WTC11 (cell line): ENCODE measurements around the gene GPRC5C. TPM values are rescaled to one million over a fixed set of nuclear protein-coding genes. Genes with fewer than 3 reads are reported as not detected.

Source experiments
- ATAC-seq: fragments of 200-7000 bp; cut with Tn5 transposase; 2 replicates; pipeline ENCODE4 v1.10.0; 2021; ENCODE audit warnings: mild to moderate bottlenecking, moderate library complexity
- CTCF ChIA-PET: fragments of 300-600 bp; sonication (Branson Sonifier 250); formaldehyde crosslinking; loops from one replicate; lab custom pipeline; 2021; ENCODE audit warnings: antibody characterized with exemption; lab: Charles Lee
- POLR2A ChIA-PET: fragments of 350-600 bp; sonication (Branson Sonifier 250); formaldehyde crosslinking; loops from one replicate; lab custom pipeline; 2021; ENCODE audit warnings: antibody characterized with exemption; lab: Charles Lee
- DNase-seq: peaks from one replicate; pipeline ENCODE4 v3.0.0; 2021; ENCODE audit warnings: low spot score
- H3K27ac Mint-ChIP-seq: 2 replicates; pipeline ENCODE4 v1.8.0; 2021; ENCODE audit warnings: mixed read lengths
- H3K27me3 Mint-ChIP-seq: 2 replicates; pipeline ENCODE4 v1.8.0; 2021; ENCODE audit warnings: low read depth, mild to moderate bottlenecking, moderate library complexity, mixed read lengths
- H3K36me3 Mint-ChIP-seq: 2 replicates; pipeline ENCODE4 v1.8.0; 2021; ENCODE audit warnings: mixed read lengths
- H3K4me1 Mint-ChIP-seq: 2 replicates; pipeline ENCODE4 v1.8.0; 2022; ENCODE audit warnings: mixed read lengths
- H3K4me3 Mint-ChIP-seq: 2 replicates; pipeline ENCODE4 v1.8.0; 2021; ENCODE audit warnings: mild to moderate bottlenecking, moderate library complexity, mixed read lengths
- H3K9me3 Mint-ChIP-seq: 2 replicates; pipeline ENCODE4 v1.8.0; 2021; ENCODE audit warnings: mixed read lengths
- CBFB ChIP-seq: sonication (generic); formaldehyde crosslinking; IDR thresholded peaks from 2 replicates; pipeline ENCODE4 v1.8.1; 2022; ENCODE audit warnings: mild to moderate bottlenecking, low read depth, missing genetic modification reagents
- CREB1 ChIP-seq: sonication (generic); formaldehyde crosslinking; IDR thresholded peaks from 2 replicates; pipeline ENCODE4 v1.8.0; 2023; ENCODE audit warnings: mild to moderate bottlenecking, missing genetic modification reagents
- ELF4 ChIP-seq: sonication (generic); formaldehyde crosslinking; IDR thresholded peaks from 2 replicates; pipeline ENCODE4 v1.8.1; 2022; ENCODE audit warnings: low read depth, mild to moderate bottlenecking, moderate library complexity, missing genetic modification reagents
- ESRRA ChIP-seq: sonication (generic); formaldehyde crosslinking; IDR thresholded peaks from 2 replicates; pipeline ENCODE4 v1.8.1; 2022; ENCODE audit warnings: mild to moderate bottlenecking, missing genetic modification reagents, borderline replicate concordance
- FOXJ3 ChIP-seq: sonication (generic); formaldehyde crosslinking; IDR thresholded peaks from 2 replicates; pipeline ENCODE4 v1.9.0; 2021; ENCODE audit warnings: missing genetic modification reagents, mild to moderate bottlenecking, borderline replicate concordance
- IRF2 ChIP-seq: sonication (generic); formaldehyde crosslinking; IDR thresholded peaks from 2 replicates; pipeline ENCODE4 v1.8.0; 2022; ENCODE audit warnings: low read depth, missing genetic modification reagents, borderline replicate concordance
- MYBL2 ChIP-seq: sonication (generic); formaldehyde crosslinking; IDR thresholded peaks from 2 replicates; pipeline ENCODE4 v1.8.1; 2023; ENCODE audit warnings: mild to moderate bottlenecking, moderate library complexity, missing genetic modification reagents
- NFYB ChIP-seq: sonication (generic); formaldehyde crosslinking; conservative IDR thresholded peaks from 2 replicates; pipeline ENCODE4 v1.8.0; 2022; ENCODE audit warnings: low read depth, missing genetic modification reagents
- NR1H2 ChIP-seq: sonication (generic); formaldehyde crosslinking; IDR thresholded peaks from 2 replicates; pipeline ENCODE4 v1.9.0; 2021; ENCODE audit warnings: mild to moderate bottlenecking, moderate library complexity, missing genetic modification reagents
- NR2C2 ChIP-seq: sonication (generic); formaldehyde crosslinking; IDR thresholded peaks from 2 replicates; pipeline ENCODE4 v1.8.0; 2022; ENCODE audit warnings: mild to moderate bottlenecking, missing genetic modification reagents
- OVOL2 ChIP-seq: fragments of 250-450 bp; sonication (Bioruptor Pico); IDR thresholded peaks from 2 replicates; pipeline ENCODE4 v1.9.0; 2021; ENCODE audit warnings: mild to moderate bottlenecking, borderline replicate concordance
- RELA ChIP-seq: sonication (generic); formaldehyde crosslinking; IDR thresholded peaks from 2 replicates; pipeline ENCODE4 v1.8.1; 2022; ENCODE audit warnings: missing genetic modification reagents, mild to moderate bottlenecking, borderline replicate concordance
- SMAD3 ChIP-seq: sonication (generic); formaldehyde crosslinking; IDR thresholded peaks from 2 replicates; pipeline ENCODE4 v1.8.0; 2022; ENCODE audit warnings: missing genetic modification reagents, mild to moderate bottlenecking, borderline replicate concordance
- SOX15 ChIP-seq: fragments of 250-450 bp; sonication (Bioruptor Pico); IDR thresholded peaks from 2 replicates; pipeline ENCODE4 v1.9.0; 2021; ENCODE audit warnings: mild to moderate bottlenecking
- TEAD1 ChIP-seq: sonication (generic); formaldehyde crosslinking; IDR thresholded peaks from 2 replicates; pipeline ENCODE4 v1.8.0; 2022; ENCODE audit warnings: mild to moderate bottlenecking, missing genetic modification reagents
- TP53 ChIP-seq: sonication (generic); formaldehyde crosslinking; IDR thresholded peaks from 2 replicates; pipeline ENCODE4 v1.8.1; 2023; ENCODE audit warnings: mild to moderate bottlenecking, missing genetic modification reagents
- ZNF138 ChIP-seq: sonication (generic); formaldehyde crosslinking; conservative IDR thresholded peaks from 2 replicates; pipeline ENCODE4 v1.8.1; 2022; ENCODE audit warnings: mild to moderate bottlenecking, moderate library complexity, missing genetic modification reagents
- ZNF396 ChIP-seq: fragments of 250-450 bp; sonication (Bioruptor Pico); IDR thresholded peaks from 2 replicates; pipeline ENCODE4 v1.8.0; 2021; ENCODE audit warnings: mild to moderate bottlenecking, moderate library complexity, borderline replicate concordance
- total RNA-seq: library from RNA; stranded (reverse); gene quantifications from 3 replicates; pipeline ENCODE4 v1.2.3, GENCODE V29; 2021
- TF ChIP-seq, protein P1 (sequence below): sonication (generic); formaldehyde crosslinking; IDR thresholded peaks from 2 replicates; pipeline ENCODE4 v1.8.0; 2022; ENCODE audit warnings: mild to moderate bottlenecking, missing genetic modification reagents
- TF ChIP-seq, protein P2 (sequence below): sonication (generic); formaldehyde crosslinking; IDR thresholded peaks from 2 replicates; pipeline ENCODE4 v1.8.0; 2022; ENCODE audit warnings: mild to moderate bottlenecking, missing genetic modification reagents
- TF ChIP-seq, protein P3 (sequence below): sonication (generic); formaldehyde crosslinking; IDR thresholded peaks from 2 replicates; pipeline ENCODE4 v1.8.0; 2022; ENCODE audit warnings: mild to moderate bottlenecking, missing genetic modification reagents
- TF ChIP-seq, protein P4 (sequence below): sonication (generic); formaldehyde crosslinking; IDR thresholded peaks from 2 replicates; pipeline ENCODE4 v1.8.1; 2023; ENCODE audit warnings: mild to moderate bottlenecking, missing genetic modification reagents, moderate library complexity
- TF ChIP-seq, protein P5 (sequence below): fragments of 250-450 bp; sonication (Bioruptor Pico); IDR thresholded peaks from 2 replicates; pipeline ENCODE4 v1.9.0; 2021; ENCODE audit warnings: moderate library complexity, mild to moderate bottlenecking, inconsistent platforms, borderline replicate concordance
- TF ChIP-seq, protein P6 (sequence below): sonication (generic); formaldehyde crosslinking; IDR thresholded peaks from 2 replicates; pipeline ENCODE4 v1.8.1; 2023; ENCODE audit warnings: mild to moderate bottlenecking, missing genetic modification reagents
- TF ChIP-seq, protein P7 (sequence below): sonication (generic); formaldehyde crosslinking; IDR thresholded peaks from 2 replicates; pipeline ENCODE4 v1.8.1; 2022; ENCODE audit warnings: low read depth, missing genetic modification reagents, borderline replicate concordance
- TF ChIP-seq, protein P8 (sequence below): sonication (generic); formaldehyde crosslinking; IDR thresholded peaks from 2 replicates; pipeline ENCODE4 v1.8.1; 2023; ENCODE audit warnings: mild to moderate bottlenecking, missing genetic modification reagents, borderline replicate concordance

GPRC5C gene
- total RNA-seq, 1 experiment from 2014 or later: 19.6 TPM

DNA sequence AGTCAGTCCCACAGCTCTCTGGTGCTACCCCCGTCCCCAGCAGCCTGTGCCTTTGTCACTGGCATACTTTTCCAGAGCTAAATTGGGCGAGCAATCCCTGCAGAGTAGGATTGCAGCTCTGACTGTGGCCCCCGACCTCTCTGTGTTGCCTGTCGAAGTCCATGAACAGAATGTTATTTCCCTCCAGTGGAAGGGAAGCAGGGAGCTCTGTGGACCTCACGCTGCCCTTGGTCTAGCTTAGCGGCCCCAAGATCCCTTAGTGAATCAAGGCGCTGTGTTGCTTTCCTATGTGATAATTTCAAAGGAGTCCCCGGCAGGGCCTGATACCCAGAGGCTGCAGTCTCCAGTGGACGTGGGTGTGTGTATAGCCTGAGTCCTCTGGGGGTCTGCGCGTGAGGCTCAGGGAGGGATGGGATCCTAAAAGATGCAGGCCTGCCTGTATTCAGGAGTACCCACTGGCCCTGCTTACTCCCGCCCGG is 19.1 kb downstream of the GPRC5C start:
- Mint-ChIP-seq H3K36me3 (no peaks in the 10 kb centered on the region), H3K27me3 (peaks cover 25% of the 10 kb centered on the region), H3K4me1 (peaks cover 33% of the 10 kb centered on the region), H3K27ac (no peak overlapping the region), H3K4me3 (no peak overlapping the region), H3K9me3 (no peaks in the 10 kb centered on the region)
- CTCF ChIA-PET: interaction anchor here (0.5 to 9.1 kb wide), 5 partner anchors 15 to 247 kb away, joined by 3 to 151 read pairs (median 3); no protein-coding TSS in a partner anchor
- POLR2A ChIA-PET: interaction anchor here (0.6 kb wide), 1 partner anchor 32 kb away, joined by 8 read pairs; no protein-coding TSS in a partner anchor
- DNase-seq (no peak), ATAC-seq (no peak)
- TF ChIP-seq, protein P1, sequence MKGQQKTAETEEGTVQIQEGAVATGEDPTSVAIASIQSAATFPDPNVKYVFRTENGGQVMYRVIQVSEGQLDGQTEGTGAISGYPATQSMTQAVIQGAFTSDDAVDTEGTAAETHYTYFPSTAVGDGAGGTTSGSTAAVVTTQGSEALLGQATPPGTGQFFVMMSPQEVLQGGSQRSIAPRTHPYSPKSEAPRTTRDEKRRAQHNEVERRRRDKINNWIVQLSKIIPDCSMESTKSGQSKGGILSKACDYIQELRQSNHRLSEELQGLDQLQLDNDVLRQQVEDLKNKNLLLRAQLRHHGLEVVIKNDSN: no peak
- TF ChIP-seq OVOL2 (CRISPR knock-in tag): no peak
- TF ChIP-seq FOXJ3 (CRISPR knock-in tag): no peak
- no peak for TF ChIP-seq MYBL2 (CRISPR knock-in tag)
- no peak for TF ChIP-seq IRF2
- TF ChIP-seq RELA: no peak
- no peak for TF ChIP-seq CREB1
- TF ChIP-seq, protein P2, sequence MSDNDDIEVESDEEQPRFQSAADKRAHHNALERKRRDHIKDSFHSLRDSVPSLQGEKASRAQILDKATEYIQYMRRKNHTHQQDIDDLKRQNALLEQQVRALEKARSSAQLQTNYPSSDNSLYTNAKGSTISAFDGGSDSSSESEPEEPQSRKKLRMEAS (CRISPR knock-in tag): no peak
- TF ChIP-seq SOX15 (CRISPR knock-in tag): no peak
- TF ChIP-seq, protein P3, sequence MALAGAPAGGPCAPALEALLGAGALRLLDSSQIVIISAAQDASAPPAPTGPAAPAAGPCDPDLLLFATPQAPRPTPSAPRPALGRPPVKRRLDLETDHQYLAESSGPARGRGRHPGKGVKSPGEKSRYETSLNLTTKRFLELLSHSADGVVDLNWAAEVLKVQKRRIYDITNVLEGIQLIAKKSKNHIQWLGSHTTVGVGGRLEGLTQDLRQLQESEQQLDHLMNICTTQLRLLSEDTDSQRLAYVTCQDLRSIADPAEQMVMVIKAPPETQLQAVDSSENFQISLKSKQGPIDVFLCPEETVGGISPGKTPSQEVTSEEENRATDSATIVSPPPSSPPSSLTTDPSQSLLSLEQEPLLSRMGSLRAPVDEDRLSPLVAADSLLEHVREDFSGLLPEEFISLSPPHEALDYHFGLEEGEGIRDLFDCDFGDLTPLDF: no peak
- TF ChIP-seq ZNF138 (CRISPR knock-in tag): no peak
- TF ChIP-seq NR1H2 (CRISPR knock-in tag): no peak
- no peak for TF ChIP-seq SMAD3 (CRISPR knock-in tag)
- TF ChIP-seq TP53: no peak

DNA sequence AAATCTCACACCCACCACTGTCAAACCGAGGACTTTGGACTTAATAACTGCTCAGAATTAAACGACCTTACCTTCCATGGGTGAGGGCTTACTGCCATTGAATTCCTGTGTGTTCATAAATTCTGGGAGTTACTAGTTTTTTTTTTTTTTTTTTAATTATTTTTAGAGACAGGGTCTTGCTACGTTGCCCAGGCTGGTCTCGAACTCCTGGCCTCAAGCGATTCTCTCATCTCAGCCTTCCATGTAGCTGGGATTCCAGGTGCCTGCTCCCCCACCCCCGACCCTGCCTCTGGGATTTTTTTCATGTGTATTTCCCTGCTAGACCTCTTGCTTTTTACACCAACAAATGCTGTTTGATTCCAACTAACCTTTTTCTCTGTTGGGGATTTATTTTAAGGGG is 19.7 kb downstream of the GPRC5C start:
- peaks cover 25% of the 10 kb centered on the region for H3K27me3 Mint-ChIP-seq
- CTCF ChIA-PET: interaction anchor here (0.7 to 9.1 kb wide), 6 partner anchors 15 to 247 kb away, joined by 3 to 151 read pairs (median 11); partner anchors contain the start of genes BTBD17 and CD300H
- POLR2A ChIA-PET: interaction anchor here (0.7 to 0.8 kb wide), 2 partner anchors 32 to 45 kb away, joined by 3 read pairs; no protein-coding TSS in a partner anchor
- TF ChIP-seq, protein P4, sequence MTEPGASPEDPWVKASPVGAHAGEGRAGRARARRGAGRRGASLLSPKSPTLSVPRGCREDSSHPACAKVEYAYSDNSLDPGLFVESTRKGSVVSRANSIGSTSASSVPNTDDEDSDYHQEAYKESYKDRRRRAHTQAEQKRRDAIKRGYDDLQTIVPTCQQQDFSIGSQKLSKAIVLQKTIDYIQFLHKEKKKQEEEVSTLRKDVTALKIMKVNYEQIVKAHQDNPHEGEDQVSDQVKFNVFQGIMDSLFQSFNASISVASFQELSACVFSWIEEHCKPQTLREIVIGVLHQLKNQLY (CRISPR knock-in tag): no peak
- TF ChIP-seq RELA (no peak), NR1H2 (CRISPR knock-in tag) (no peak), ESRRA (CRISPR knock-in tag) (no peak), CBFB (no peak), NR2C2 (CRISPR knock-in tag) (no peak), TEAD1 (CRISPR knock-in tag) (no peak), ELF4 (CRISPR knock-in tag) (no peak), ZNF396 (CRISPR knock-in tag) (no peak), NFYB (no peak)
- TF ChIP-seq, protein P5, sequence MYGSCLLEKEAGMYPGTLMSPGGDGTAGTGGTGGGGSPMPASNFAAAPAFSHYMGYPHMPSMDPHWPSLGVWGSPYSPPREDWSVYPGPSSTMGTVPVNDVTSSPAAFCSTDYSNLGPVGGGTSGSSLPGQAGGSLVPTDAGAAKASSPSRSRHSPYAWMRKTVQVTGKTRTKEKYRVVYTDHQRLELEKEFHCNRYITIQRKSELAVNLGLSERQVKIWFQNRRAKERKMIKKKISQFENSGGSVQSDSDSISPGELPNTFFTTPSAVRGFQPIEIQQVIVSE (CRISPR knock-in tag): no peak
- TF ChIP-seq, protein P6, sequence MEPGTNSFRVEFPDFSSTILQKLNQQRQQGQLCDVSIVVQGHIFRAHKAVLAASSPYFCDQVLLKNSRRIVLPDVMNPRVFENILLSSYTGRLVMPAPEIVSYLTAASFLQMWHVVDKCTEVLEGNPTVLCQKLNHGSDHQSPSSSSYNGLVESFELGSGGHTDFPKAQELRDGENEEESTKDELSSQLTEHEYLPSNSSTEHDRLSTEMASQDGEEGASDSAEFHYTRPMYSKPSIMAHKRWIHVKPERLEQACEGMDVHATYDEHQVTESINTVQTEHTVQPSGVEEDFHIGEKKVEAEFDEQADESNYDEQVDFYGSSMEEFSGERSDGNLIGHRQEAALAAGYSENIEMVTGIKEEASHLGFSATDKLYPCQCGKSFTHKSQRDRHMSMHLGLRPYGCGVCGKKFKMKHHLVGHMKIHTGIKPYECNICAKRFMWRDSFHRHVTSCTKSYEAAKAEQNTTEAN (CRISPR knock-in tag): no peak
- TF ChIP-seq, protein P7, sequence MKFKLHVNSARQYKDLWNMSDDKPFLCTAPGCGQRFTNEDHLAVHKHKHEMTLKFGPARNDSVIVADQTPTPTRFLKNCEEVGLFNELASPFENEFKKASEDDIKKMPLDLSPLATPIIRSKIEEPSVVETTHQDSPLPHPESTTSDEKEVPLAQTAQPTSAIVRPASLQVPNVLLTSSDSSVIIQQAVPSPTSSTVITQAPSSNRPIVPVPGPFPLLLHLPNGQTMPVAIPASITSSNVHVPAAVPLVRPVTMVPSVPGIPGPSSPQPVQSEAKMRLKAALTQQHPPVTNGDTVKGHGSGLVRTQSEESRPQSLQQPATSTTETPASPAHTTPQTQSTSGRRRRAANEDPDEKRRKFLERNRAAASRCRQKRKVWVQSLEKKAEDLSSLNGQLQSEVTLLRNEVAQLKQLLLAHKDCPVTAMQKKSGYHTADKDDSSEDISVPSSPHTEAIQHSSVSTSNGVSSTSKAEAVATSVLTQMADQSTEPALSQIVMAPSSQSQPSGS (CRISPR knock-in tag): no peak
- TF ChIP-seq, protein P8, sequence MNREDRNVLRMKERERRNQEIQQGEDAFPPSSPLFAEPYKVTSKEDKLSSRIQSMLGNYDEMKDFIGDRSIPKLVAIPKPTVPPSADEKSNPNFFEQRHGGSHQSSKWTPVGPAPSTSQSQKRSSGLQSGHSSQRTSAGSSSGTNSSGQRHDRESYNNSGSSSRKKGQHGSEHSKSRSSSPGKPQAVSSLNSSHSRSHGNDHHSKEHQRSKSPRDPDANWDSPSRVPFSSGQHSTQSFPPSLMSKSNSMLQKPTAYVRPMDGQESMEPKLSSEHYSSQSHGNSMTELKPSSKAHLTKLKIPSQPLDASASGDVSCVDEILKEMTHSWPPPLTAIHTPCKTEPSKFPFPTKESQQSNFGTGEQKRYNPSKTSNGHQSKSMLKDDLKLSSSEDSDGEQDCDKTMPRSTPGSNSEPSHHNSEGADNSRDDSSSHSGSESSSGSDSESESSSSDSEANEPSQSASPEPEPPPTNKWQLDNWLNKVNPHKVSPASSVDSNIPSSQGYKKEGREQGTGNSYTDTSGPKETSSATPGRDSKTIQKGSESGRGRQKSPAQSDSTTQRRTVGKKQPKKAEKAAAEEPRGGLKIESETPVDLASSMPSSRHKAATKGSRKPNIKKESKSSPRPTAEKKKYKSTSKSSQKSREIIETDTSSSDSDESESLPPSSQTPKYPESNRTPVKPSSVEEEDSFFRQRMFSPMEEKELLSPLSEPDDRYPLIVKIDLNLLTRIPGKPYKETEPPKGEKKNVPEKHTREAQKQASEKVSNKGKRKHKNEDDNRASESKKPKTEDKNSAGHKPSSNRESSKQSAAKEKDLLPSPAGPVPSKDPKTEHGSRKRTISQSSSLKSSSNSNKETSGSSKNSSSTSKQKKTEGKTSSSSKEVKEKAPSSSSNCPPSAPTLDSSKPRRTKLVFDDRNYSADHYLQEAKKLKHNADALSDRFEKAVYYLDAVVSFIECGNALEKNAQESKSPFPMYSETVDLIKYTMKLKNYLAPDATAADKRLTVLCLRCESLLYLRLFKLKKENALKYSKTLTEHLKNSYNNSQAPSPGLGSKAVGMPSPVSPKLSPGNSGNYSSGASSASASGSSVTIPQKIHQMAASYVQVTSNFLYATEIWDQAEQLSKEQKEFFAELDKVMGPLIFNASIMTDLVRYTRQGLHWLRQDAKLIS: no peak

More for the DNA sequence above, 19.7 kb downstream of the GPRC5C start:
- Mint-ChIP-seq H3K36me3 (no peaks in the 10 kb centered on the region), H3K4me3 (no peak overlapping the region), H3K27ac (no peak overlapping the region), H3K9me3 (no peaks in the 10 kb centered on the region), H3K4me1 (peaks cover 36% of the 10 kb centered on the region)
- DNase-seq: no peak
- no peak for ATAC-seq
